MM.1S (cell line): ENCODE data around the gene RHOH.

Experiments
- CTCF ChIP-seq: fragments of 300-600 bp; sonication (generic); IDR thresholded peaks from 2 replicates; pipeline ENCODE4 v1.5.1; 2016; ENCODE audit warnings: antibody characterized with exemption, low read length, mixed read lengths
- EZH2phosphoT487 ChIP-seq: fragments of 300-600 bp; sonication (generic); IDR thresholded peaks from 2 replicates; pipeline ENCODE4 v1.6.1; 2018; ENCODE audit warnings: antibody characterized with exemption, low read length

GRCh38 chr4:40177591-40177990 lies 19.2 kb upstream of the RHOH start:
- TF ChIP-seq CTCF = no peak
- no peak for TF ChIP-seq EZH2phosphoT487
